ENCODE data around the gene ST6GALNAC4. TPM values are rescaled to one million over a fixed set of nuclear protein-coding genes. Genes with fewer than 3 reads are reported as not detected.
A peak's percentile ranks its signal among the peaks of the same experiment; 100 is the strongest.
"Not testable (repeated sequence)": the region's sequence is repeated elsewhere in the genome, so short reads cannot be mapped to it uniquely, and the experiment has no call there.

Gene ST6GALNAC4
- total RNA-seq, 1 donor from 2014 or later = 17.5 TPM

DNA sequence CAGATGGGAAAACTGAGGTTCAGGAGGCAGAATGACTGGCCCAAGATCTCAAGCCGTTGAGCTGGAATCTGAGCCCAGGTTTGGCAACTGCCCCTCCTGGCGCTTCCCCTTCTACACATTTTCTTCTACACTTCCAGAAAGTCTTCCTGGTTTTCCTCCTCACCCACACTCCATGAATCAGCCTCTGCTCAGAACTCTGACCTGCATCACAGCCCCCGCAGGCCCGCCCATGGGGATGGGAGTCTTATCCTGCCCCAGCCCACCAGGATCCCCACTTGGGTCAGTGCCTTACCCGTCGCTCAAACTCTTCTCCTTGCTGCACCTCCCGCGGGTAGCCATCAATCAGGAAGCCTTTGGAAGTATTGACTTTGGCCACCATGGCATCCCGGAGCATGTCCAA is 45.3 kb downstream of the ST6GALNAC4 start:
- no peaks in the 10 kb centered on the region for H3K27me3 Mint-ChIP-seq
- DNase-seq (ENCODE audit: extremely low spot score, unreplicated experiment) = no peak
- H3K4me3 Mint-ChIP-seq = no peak overlapping the region
- H3K36me3 Mint-ChIP-seq = peaks cover 4% of the 10 kb centered on the region
- TF ChIP-seq, protein P1, sequence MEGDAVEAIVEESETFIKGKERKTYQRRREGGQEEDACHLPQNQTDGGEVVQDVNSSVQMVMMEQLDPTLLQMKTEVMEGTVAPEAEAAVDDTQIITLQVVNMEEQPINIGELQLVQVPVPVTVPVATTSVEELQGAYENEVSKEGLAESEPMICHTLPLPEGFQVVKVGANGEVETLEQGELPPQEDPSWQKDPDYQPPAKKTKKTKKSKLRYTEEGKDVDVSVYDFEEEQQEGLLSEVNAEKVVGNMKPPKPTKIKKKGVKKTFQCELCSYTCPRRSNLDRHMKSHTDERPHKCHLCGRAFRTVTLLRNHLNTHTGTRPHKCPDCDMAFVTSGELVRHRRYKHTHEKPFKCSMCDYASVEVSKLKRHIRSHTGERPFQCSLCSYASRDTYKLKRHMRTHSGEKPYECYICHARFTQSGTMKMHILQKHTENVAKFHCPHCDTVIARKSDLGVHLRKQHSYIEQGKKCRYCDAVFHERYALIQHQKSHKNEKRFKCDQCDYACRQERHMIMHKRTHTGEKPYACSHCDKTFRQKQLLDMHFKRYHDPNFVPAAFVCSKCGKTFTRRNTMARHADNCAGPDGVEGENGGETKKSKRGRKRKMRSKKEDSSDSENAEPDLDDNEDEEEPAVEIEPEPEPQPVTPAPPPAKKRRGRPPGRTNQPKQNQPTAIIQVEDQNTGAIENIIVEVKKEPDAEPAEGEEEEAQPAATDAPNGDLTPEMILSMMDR (conservative IDR thresholded peaks at IDR 0.05) = no peak
- no peaks in the 10 kb centered on the region for H3K9me3 Mint-ChIP-seq
- peaks cover 11% of the 10 kb centered on the region for H3K4me1 Mint-ChIP-seq (ENCODE audit: unreplicated experiment)
- peak overlapping the region; percentile 56 for H3K27ac Mint-ChIP-seq

DNA sequence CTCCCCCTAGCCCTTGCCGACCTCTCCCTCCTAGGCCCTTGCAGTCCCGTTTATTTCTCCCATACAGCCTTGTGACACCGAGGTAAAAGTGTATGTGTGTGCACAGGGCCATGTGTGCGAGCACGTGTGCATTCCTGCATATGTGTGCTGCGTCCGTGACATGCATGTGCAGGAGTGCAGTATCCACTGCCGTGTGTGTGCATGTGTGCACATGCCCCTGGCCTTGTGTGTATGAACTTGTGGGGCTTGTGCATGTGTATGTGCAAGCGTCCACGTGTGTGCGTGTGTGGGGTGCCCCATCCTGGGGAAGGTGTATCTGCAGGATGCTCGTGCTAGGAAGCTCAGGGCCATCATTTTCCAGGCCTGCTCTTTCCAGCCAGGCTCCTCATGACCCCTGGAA is 46.0 kb downstream of the ST6GALNAC4 start:
- Mint-ChIP-seq H3K27me3 (no peaks in the 10 kb centered on the region), H3K4me1 (ENCODE audit: unreplicated experiment) (peaks cover 12% of the 10 kb centered on the region), H3K36me3 (peaks cover 4% of the 10 kb centered on the region), H3K27ac (no peak overlapping the region), H3K4me3 (no peak overlapping the region), H3K9me3 (no peaks in the 10 kb centered on the region)
- no peak for DNase-seq (ENCODE audit: extremely low spot score, unreplicated experiment)
- TF ChIP-seq, protein P1 (conservative IDR thresholded peaks at IDR 0.05) = no peak

DNA sequence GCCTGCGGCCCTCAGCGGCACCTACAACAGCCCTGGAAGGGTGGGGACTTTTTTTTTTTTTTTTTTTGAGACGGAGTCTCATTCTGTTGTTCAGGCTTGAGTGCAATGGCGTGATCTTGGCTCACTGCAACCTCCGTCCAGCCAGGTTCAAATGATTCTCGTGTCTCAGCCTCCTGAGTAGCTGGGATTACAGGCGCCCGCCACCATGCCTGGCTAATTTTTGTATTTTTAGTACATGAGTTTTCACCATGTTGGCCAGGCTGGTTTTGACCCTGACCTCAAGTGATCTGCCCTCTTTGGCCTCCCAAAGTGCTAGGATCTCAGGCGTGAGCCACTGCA is 46.7 kb downstream of the ST6GALNAC4 start:
- not testable (repeated sequence) for H3K36me3 Mint-ChIP-seq; DNase-seq (ENCODE audit: extremely low spot score, unreplicated experiment); H3K9me3 Mint-ChIP-seq; H3K4me3 Mint-ChIP-seq; H3K27me3 Mint-ChIP-seq; H3K27ac Mint-ChIP-seq
- TF ChIP-seq, protein P1 (conservative IDR thresholded peaks at IDR 0.05) = peak; percentile 51
- H3K4me1 Mint-ChIP-seq (ENCODE audit: unreplicated experiment) = peaks cover 14% of the 10 kb centered on the region

DNA sequence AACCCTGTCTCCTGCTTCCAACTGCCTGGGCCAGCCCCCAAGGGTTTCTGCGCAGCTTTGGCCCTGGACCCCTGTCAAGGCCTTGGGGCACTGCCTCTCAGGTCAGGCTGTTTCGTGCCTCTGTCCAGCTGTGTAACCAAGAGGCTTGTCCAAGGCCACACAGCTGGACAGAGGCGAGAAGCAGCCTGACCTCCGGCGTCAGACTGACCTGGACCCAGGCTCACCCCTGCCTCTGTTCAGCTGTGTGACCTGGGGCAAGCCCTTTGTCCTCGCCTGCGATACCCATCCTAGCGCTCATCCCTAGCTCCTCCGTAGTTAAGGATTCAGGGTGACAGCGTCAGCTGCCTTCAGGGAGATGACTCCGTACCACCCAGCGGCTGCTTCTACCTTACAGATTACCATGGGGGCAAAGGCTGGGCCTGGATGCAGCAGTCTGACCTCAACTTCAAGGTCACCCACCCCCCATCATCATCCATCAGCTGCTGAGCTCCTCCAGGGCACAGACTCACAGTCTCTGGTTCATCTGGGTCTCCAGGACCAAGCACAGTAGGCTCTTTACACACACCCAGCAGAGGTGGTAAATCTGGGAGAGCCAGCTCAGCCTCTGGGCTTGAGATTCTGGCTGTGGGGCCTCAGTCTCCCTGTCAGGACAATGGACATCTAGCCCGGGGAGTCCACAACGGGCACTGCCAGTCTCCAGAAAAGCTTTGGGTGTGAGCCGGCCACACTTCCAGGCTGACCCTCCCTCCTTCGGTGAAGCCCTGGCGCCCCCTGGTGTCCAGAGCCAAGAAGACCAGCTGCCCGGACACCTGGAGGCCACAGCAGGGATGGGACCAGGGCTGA is 47.3 kb downstream of the ST6GALNAC4 start:
- Mint-ChIP-seq H3K27me3 (no peaks in the 10 kb centered on the region), H3K36me3 (peaks cover 7% of the 10 kb centered on the region), H3K27ac (no peak overlapping the region), H3K4me3 (no peak overlapping the region), H3K9me3 (no peaks in the 10 kb centered on the region), H3K4me1 (ENCODE audit: unreplicated experiment) (peaks cover 17% of the 10 kb centered on the region)
- DNase-seq (ENCODE audit: extremely low spot score, unreplicated experiment) = peak; percentile 92
- TF ChIP-seq, protein P1 (conservative IDR thresholded peaks at IDR 0.05) = peak; percentile 94

DNA sequence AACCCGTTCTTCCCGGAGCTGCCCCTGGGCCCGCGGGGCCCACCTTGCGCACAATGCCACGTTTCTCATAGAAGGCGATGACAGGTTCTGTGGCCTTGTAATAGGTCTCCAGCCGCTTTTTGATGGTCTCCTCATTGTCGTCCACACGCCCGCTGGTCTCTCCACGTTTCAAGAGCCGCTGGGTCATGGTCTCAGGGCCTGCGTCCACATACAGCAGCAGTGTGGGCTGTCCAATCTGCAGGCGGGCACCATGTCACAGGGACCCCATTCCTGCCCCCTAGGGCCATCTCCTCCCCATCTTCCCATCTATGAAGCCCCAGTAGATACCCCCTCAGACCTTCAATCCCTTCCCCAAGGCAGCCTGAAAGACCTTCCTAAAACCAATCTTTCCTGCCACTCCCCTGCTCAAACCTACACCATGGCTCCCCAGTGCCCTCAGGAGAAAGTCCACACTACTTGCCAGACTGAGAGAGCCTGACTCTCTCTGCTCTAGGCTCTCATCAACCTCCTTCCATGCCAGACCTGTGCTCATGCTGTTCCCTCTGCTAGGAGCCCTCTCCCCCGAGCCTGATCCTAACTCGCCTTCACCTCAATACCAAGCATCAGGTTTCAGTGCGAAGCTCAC is 48.5 kb downstream of the ST6GALNAC4 start:
- Mint-ChIP-seq H3K9me3 (no peaks in the 10 kb centered on the region), H3K4me1 (ENCODE audit: unreplicated experiment) (peaks cover 17% of the 10 kb centered on the region), H3K27ac (no peak overlapping the region), H3K36me3 (peaks cover 7% of the 10 kb centered on the region), H3K4me3 (no peak overlapping the region), H3K27me3 (no peaks in the 10 kb centered on the region)
- no peak for DNase-seq (ENCODE audit: extremely low spot score, unreplicated experiment)
- TF ChIP-seq, protein P1 (conservative IDR thresholded peaks at IDR 0.05) = no peak

Data from type B pancreatic cell (in vitro differentiated cells).